ENCODE data around the gene SDK1. TPM values are rescaled to one million over a fixed set of nuclear protein-coding genes. Genes with fewer than 3 reads are reported as not detected.
"Not testable (repeated sequence)": the region's sequence is repeated elsewhere in the genome, so short reads cannot be mapped to it uniquely, and the experiment has no call there.

The SDK1 gene
- total RNA-seq, 1 donor from 2014 or later: 2.5 TPM

DNA sequence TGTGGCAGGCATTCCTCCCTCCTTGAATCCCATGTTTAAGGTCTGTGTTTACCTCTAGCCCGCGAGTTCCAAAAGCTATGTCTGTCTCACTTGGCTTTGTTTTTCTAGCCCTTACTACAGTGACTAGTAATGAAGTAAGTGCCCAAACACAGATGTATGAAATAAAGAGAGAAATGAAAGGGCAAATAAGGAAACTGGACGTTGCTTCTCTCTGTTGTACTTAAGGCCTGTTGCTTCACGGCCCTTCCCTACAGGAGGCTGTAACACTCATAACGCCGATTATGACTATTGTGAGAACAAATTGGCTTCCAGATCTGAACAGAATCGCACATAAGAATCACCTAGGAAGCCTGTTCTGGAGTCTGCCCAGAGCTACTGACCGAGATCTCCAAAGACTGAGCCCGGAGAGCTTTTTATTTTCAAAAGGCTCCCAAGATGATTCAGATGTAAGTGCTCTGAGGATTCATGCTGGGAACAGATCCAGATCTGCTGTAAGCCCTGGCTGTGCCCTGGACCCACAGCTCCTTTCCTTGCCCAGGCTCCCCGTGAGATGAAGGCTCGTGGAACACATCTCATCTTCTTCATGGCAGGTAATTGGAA lies 432.6 kb downstream of the SDK1 start:
- ATAC-seq: no peak
- no peak for DNase-seq
- intact Hi-C loops (cut with micrococcal nuclease): no loop called here

DNA sequence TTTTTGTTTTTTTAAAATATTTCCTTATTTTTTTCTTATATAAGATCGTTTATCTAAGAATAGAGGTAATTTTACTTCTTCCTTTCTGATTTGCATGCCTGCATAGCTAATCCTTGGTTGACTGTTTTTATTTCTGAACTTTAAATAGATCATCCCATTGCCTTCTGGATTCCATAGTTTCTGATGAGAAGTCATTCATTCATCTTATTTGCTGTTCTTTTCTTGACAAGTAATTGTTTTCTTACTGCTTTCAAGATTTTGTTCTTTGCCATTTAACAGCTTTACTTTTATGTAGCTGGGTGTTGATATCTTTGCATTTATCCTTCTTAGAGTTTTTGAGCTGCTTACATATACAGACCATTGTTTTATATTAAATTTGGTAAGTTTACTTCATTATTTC lies 437.9 kb downstream of the SDK1 start:
- DNase-seq: no peak
- intact Hi-C loops (cut with micrococcal nuclease): no loop called here
- no peak for ATAC-seq

DNA sequence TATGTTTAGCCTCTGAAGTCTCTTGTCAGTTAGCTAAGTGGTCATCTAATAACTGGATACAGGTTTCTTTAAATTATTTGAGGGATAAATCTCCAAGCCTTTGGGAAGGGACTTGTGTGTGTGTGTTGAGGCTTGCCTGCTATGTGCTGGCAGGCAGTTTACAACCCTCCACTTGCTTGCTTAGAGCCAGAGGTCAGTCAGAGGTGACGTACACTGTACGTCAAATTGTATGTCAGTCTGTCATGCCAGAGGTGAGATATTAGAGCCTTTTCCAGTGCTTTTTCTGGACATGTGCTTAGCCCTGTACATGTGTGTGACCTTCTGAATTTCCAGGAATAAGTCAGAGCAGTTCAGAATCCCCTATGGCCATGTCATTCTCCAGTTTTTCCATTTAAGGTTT lies 438.9 kb downstream of the SDK1 start:
- intact Hi-C loops (cut with micrococcal nuclease): no loop called here
- ATAC-seq (no peak), DNase-seq (no peak)

DNA sequence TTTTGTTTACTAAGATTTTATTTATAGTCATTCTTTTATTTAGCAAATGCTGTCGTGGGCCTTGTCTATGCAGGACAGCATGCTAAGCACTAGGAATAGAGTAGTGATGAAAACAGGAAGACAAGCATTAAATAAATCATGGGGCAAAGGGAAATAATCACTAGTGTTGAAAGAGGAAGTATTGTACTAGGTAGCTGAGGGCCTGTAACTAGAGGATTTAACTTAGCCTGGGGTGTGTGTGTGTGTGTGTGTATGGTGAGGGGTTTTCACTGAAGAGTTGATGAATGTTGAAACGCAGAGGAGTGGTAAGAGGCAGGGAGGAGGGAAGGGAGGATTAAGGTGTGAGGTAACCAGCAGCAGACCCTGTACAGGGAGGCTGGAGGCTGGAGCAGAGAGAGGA lies 446.4 kb downstream of the SDK1 start:
- ATAC-seq: no peak

DNA sequence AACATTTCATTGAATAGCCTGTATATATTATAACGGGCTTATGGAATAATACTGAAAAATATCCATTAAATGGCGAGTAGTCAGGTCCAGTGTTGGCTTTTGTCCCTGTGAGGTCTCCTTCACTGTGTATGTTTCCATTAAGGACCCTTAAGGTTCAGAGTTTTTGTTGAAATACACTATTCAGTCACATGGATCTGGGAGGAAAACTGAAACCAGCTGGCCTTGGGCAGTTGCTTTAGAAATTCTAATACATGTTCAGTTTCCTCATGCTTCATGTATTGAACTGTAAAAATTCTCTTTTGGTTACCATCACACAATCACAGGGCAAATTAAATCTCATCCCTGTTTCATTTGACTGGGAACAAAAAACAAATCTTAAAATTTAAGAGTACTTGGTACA lies 447.3 kb downstream of the SDK1 start:
- no peak for ATAC-seq
- intact Hi-C loops (cut with micrococcal nuclease): no loop called here
- no peak for DNase-seq

More for the DNA sequence above, 446.4 kb downstream of the SDK1 start:
- intact Hi-C loops (cut with micrococcal nuclease): no loop called here
- DNase-seq: no peak

DNA sequence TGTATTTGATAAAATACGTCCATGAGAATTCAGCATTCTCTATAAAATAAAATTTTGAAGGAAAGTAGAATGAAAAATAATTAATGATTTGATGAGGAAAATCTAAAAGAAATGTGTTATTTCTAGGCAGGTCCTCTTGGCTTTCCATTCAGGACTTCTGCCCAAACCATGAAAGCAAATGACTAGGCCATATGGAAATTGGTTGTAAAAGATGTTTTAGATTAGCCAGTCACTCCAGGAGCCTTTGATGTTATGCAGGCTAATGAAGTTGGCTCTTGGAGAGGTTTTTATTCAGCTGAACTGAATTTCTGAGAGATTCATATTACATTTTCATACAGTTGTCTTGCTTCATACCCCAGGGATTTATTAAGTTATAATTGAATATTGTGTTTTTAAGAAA lies 452.8 kb downstream of the SDK1 start:
- intact Hi-C loops (cut with micrococcal nuclease): no loop called here
- ATAC-seq: no peak

DNA sequence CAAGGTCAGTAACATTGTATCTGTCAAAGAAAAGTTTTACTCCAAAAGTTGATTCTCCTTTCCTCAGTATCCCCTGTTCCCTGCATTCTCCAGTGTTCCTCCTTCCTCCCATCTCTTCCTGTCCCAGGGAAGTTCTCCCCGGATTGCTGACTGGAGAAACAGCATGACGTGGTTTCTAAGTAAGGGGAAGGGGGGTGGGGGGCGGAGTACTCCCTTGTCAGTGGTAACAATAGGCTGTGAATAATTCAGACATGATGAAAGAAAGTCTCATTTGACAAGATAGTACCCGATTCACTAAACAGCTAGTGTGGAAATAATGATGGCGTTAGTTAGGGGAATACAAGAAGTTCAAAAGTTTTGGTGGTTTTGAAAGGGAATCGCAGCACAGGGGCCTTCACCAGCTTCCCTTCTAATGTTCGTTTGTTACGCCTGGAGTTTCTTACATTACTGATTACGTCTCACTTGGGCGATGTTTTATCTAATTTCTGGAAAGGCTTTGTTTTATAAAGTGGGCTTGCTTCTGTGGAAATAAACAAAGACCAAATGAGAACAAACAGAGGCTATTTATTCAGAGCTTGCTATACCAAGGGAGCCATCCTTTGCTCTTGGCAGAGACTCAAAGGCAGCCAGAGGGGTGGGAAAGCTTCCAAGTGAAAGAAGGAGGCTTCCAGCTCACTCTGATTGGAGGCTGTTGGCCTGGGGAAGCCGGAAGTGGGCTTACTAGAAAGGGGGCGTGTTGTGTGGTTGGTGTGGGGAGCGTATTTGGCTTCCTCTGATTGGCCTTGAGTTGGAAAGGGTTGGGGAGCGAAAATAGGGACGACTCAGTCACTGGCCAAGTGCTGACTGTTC lies 453.7 kb downstream of the SDK1 start:
- intact Hi-C loops (cut with micrococcal nuclease): no loop called here
- peak; percentile 31 for DNase-seq

More for the DNA sequence above, 452.8 kb downstream of the SDK1 start:
- DNase-seq: no peak

DNA sequence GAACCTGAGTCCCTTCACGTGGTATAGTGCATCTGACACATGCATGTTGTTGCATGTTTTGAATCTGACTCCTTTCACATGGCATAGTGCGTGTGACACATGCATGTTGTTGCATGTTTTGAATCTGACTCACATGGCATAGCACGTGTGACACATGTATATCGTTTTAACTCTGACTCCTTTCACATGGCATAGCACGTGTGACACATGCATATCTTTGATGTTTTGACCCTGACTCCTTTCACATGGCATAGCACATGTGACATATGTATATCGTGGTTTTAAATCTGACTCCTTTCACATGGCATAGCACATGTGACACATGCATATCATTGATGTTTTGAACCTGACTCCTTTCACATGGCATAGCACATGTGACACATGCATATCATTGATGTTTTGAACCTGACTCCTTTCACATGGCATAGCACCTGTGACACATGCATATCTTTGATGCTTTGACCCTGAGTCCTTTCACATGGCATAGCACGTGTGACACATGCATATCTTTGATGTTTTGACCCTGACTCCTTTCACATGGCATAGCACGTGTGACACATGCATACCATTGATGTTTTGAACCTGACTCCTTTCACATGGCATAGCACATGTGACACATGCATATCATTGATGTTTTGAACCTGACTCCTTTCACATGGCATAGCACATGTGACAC lies 454.9 kb downstream of the SDK1 start:
- ATAC-seq; intact Hi-C loops (cut with micrococcal nuclease); DNase-seq: not testable (repeated sequence)

More for the DNA sequence above, 453.7 kb downstream of the SDK1 start:
- peak; percentile 65 for ATAC-seq

DNA sequence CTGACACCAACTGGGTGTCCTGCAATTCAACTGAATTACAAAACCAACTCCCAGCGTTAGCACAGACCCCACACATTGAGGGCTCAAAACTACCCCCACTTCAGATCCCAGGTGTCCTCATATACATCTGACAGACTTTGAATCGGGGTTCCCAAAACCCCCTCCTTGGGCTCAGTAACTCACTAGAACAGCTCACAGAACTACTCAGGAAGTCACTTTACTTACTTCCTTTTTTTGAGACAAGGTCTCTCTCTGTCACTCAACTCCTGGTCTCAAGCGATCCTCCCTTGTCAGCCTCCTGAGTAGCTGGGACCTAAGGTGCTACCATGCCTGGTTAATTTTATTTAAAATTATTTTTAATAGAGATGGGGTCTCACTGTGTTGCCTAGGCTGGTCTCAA lies 456.0 kb downstream of the SDK1 start:
- ATAC-seq (no peak), DNase-seq (no peak)
- intact Hi-C loops (cut with micrococcal nuclease): no loop called here

DNA sequence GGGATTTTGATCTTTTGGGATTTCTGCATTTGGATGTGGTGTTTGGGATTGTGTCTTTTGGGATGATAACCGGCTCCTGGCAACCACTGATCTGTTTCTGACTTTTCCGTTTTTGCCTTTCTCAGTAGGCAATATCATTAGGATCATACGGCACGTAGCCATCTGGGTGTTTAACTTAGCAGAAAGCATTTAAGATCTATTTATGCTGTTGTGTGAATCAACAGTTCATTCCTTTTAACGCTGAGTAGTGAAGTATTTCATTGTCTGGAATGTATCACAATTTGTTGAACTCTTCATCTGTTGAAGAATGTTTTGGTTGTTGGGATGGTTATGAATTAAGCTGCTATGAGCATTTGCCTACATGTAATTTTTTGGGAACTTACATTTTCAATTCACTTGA lies 459.6 kb downstream of the SDK1 start:
- ATAC-seq (no peak), DNase-seq (no peak)
- intact Hi-C loops (cut with micrococcal nuclease): no loop called here

DNA sequence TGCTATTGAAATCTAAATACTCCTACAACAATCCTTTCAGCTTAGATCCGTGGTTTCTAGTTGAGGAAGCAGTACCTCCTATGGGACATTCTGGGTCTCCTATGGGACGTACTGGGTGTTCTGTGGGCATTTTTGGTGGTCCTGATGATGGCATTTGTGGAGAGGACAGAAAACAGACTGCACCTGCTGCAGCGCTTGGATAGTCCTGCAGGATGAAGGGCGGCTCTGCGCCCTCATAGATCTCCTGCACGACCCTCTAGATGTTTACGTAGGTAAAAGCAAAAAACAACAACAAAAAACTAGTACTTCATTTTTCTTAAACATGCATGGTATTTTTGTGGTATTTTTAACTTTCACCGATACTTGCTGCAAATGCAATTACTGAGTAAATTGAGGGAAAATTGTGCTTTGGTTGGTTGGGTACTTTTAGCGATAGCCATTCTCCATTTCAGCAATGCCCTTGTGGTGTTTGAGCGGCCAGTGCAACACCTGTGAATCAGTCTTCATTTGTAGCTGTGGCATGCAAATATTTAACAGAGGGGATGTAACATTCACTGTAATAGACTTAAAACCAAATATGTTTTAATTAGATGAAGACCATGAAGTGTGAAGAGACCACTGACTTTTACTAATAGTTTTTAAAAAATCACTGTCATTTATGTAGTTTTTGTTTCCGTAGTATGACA lies 461.2 kb downstream of the SDK1 start:
- no peak for DNase-seq
- intact Hi-C loops (cut with micrococcal nuclease): no loop called here
- no peak for ATAC-seq

DNA sequence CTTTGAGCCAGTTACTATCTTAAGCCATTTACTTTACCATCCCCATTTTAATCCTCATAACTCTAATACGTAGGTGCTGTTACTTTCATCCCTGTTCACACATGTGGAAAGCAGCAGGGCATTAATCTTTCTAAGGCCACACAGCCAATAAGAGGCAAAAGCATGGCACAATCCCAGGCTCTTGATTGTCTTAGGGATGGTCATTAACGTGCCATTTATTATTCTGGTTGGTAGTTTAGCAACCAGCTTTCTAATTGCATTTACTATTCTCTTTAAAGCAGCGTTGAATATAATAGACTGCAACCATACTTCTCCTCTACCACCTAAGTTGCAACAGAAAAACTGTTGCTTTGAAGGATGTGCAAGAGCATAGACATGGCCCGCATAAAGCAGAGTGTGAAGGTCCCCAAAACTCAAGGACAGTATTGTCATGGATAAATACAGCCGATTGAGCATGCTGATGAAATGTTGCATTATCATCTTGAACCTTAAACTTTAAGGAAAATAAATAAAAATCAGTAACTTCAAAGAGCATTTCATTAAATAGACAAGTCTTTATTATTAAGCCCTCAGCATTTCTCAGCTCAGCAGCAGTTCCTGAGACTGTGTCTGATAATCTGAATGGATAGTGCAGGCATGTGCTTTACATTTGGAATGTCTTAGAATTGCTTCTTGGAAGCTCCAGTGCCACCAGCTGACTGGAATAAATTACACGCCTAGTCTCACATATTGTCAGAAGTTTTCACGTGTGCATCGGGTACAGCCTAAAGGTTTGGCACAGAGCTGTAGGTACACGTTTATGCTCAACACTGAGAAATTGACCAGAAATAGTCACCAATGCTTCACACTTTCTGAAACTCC lies 467.1 kb downstream of the SDK1 start:
- intact Hi-C loops (cut with micrococcal nuclease): no loop called here
- ATAC-seq: no peak

DNA sequence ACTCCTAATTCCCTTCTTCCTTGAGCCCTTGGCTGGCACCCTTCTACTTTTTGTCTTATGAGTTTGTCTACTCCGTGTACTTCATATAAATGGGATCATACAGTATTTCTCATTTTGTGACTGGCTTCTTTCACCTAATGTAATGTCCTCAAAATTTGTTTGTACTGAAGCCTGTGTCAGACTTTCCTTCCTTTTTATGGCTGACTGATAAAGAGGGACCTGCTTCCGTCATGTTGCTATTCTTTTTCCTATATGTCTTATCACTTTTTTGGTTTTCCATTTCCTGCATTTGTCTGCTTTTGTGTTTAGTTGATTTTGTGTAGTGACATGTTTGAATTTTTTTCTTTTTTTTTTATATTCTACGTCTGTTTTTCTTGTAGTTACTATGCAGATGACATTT lies 470.9 kb downstream of the SDK1 start:
- intact Hi-C loops (cut with micrococcal nuclease): no loop called here
- no peak for DNase-seq
- no peak for ATAC-seq

More for the DNA sequence above, 467.1 kb downstream of the SDK1 start:
- DNase-seq: no peak

DNA sequence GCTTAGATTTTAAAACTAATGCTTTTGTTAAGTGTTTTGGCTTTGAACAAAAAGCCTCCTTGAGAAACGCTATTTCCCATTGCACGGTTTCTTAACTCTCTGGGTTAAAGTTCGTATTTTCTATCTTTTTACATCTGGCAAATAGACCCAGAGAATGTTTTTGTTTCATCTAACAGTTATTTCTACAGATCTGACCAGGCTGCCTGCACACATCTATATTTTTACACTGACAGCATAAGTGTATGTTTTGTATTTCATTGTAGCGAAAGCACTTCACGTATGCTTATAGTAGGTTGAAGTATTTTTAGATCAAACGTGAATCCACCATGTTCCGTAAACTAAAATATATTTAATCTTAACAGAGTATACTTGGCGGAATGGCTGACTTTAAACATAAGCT lies 477.3 kb downstream of the SDK1 start:
- ATAC-seq: no peak
- no peak for DNase-seq
- intact Hi-C loops (cut with micrococcal nuclease): no loop called here

DNA sequence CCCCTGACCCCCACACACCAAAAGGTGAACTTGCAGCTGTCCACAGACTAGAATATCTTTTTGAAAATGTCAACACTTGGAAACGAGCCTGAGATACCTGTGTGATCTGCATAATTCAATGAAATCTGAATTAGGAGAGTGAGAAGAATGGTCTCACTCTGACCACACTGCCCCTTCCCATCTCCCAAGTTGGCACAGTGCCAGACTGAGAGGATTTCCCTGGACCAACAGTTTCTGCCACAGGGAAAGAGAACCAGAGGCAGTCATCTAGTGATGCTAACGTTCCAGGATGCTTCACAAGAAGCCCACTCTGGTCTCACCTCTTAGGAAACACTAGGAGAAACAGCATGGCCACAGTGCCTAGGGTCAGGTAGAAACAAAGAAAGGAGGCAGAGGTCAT lies 479.0 kb downstream of the SDK1 start:
- no peak for DNase-seq
- ATAC-seq: no peak
- intact Hi-C loops (cut with micrococcal nuclease): no loop called here

DNA sequence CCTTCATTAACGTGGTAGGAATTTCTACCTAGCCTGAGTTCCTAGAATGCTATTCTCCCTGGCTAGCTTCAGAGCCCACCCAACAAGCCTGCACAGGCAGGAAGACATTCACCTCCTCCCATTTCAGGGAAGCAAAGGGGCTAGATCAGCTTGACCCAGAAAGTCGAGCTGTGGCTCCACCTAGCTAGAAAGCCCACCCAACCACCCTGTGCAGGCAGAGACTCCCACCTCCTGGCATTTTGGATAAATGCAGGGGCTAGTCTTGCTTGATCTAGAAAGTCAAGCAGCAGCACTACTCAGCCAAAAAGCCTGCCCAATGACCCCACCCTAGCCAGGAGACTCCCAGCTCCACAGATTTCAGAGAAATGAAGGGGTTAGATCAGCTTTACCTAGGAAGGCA lies 479.5 kb downstream of the SDK1 start:
- intact Hi-C loops (cut with micrococcal nuclease): no loop called here
- no peak for ATAC-seq
- DNase-seq: no peak

DNA sequence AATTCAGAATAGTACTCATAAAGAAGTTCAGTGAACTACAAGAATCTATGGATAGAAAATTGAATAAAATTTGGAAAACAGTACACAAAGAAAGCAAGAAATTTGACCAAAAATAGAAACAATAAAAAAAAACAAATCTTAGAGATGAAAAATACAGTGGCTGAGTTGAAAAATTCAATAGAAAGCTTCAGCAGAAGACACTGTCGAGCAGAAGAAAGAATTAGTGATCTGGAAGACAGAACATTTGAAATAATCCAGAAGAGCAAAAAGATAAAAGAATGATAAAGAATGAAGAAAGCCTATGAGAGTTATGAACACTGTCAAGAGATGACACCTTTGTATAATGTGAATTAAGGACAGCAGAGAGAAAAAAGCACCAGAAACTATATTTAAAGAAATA lies 480.6 kb downstream of the SDK1 start:
- intact Hi-C loops (cut with micrococcal nuclease): no loop called here
- ATAC-seq (no peak), DNase-seq (no peak)

DNA sequence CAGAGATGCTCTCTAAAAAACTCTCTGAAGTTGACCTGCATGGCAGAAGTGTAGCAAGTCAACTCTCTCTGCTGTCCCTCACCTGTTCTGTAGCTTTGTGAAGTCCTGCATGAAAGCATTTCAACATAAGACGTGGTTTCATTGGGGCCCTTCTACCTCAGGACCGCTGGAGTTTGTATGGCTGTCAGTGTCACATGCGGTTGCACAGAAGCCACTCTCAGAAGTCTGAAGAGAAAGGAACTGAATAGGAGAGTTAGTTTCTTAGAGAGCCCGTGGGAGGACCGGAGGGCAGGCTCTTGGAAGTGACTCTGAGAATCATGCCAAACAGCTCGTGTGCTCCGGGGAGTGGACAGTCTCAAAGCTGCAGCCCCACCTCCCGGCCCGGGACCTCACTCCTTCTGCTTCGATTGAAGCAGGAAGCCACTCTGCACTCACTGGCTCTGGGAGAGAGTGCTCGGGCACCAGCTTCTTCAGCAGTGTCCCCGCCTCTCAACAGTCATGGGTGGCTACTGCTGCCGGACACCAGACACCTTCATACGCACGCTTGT lies 486.7 kb downstream of the SDK1 start:
- intact Hi-C loops (cut with micrococcal nuclease): no loop called here
- no peak for ATAC-seq
- DNase-seq: no peak

DNA sequence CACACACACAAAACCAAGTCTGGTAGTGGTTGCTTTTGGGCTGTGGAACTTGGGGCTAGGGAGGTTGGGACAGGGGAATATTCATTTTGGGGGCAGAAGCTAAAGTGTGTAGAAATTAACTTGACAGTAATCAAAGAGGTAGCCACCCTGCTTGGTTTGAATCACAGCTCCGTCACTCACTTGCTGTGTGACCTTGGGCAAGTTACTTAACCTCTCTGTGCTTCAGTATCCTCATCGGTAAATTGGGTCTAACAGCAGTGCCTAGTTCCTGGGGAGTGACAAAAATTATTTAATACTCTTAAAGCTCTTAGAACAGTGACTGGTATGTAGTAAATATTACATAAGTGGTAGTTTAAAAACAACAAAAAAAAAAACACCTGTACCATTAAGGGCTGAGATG lies 489.8 kb downstream of the SDK1 start:
- DNase-seq (no peak), ATAC-seq (no peak)
- intact Hi-C loops (cut with micrococcal nuclease): no loop called here

Measured in left ventricle myocardium superior (tissue), 1 donor.